GM10248 (cell line): Measurements from ENCODE around the gene PUSL1.

Source experiments
- CTCF ChIA-PET: fragments of 300-600 bp; sonication (Branson Sonifier 250); formaldehyde crosslinking; extraction: SDS; loops from one replicate; lab custom pipeline; 2021; ENCODE audit warnings: antibody characterized with exemption; lab: Yijun Ruan, JAX
- POLR2A ChIA-PET: fragments of 350-650 bp; sonication (Branson Sonifier 250); formaldehyde crosslinking; extraction: SDS; loops from one replicate; lab custom pipeline; 2020; ENCODE audit warnings: antibody characterized with exemption; lab: Yijun Ruan, JAX
- DNase-seq: peaks from one replicate; pipeline ENCODE4 v3.0.0; 2012; ENCODE audit errors: extremely low spot score
- CTCF ChIP-seq: IDR thresholded peaks from 2 replicates; pipeline ENCODE4 v1.5.1; 2012; ENCODE audit warnings: mild to moderate bottlenecking, low read depth; ENCODE audit errors: extremely low read depth, missing control alignments, control extremely low read depth

The PUSL1 gene

GRCh38 chr1:1262071-1262470 lies 46.3 kb upstream of the PUSL1 start:
- POLR2A ChIA-PET: no interaction called here
- no peak for TF ChIP-seq CTCF
- CTCF ChIA-PET: interaction anchor here (1.0 to 1.3 kb wide), 2 partner anchors 9 to 30 kb away, joined by 3 read pairs; no protein-coding TSS in a partner anchor
- DNase-seq: no peak

- POLR2A ChIA-PET: no interaction called here
- TF ChIP-seq CTCF: no peak
- CTCF ChIA-PET: interaction anchor here (1.3 kb wide), 1 partner anchor 29 kb away, joined by 3 read pairs; no protein-coding TSS in a partner anchor
- no peak for DNase-seq
Observed at GRCh38 chr1:1262758-1263157, 45.6 kb upstream of the PUSL1 start.

- no peak for DNase-seq
- no peak for TF ChIP-seq CTCF
- ChIA-PET POLR2A (no interaction called here), CTCF (interaction anchor here (1.1 to 1.4 kb wide), 3 partner anchors 13 to 280 kb away, joined by 3 to 4 read pairs (median 3); no protein-coding TSS in a partner anchor)
Observed at GRCh38 chr1:1264026-1264425, 44.4 kb upstream of the PUSL1 start.

GRCh38 chr1:1264868-1265272 lies 43.5 kb upstream of the PUSL1 start:
- ChIA-PET POLR2A (no interaction called here), CTCF (interaction anchor here (1.3 to 1.4 kb wide), 2 partner anchors 14 to 281 kb away, joined by 3 to 4 read pairs; no protein-coding TSS in a partner anchor)
- no peak for TF ChIP-seq CTCF
- DNase-seq: no peak

- no peak for TF ChIP-seq CTCF
- no peak for DNase-seq
- POLR2A ChIA-PET: no interaction called here
- CTCF ChIA-PET: interaction anchor here (2.0 kb wide), 1 partner anchor 145 kb away, joined by 6 read pairs; no protein-coding TSS in a partner anchor
Observed at GRCh38 chr1:1267488-1268283, 40.7 kb upstream of the PUSL1 start.

- CTCF ChIA-PET: no interaction called here
- DNase-seq: no peak
- POLR2A ChIA-PET: no interaction called here
- no peak for TF ChIP-seq CTCF
Observed at GRCh38 chr1:1268284-1268682, 40.1 kb upstream of the PUSL1 start.
